8988T (cell line): ENCODE data around the gene PON3.

Experiments used
- DNase-seq: peaks from one replicate; pipeline ENCODE4 v3.0.0; 2011

PON3 gene

GRCh38 chr7:95396136-95397032 is at the start of gene PON3:
Gene PON3, minus strand, starts transcription at chr7:95396375. Its CDS starts 25 bp downstream, at chr7:95396350.
- no peak for DNase-seq

GRCh38 chr7:95444796-95445195 is 48.6 kb upstream of the PON3 start:
- DNase-seq: no peak

- no peak for DNase-seq
Observed at GRCh38 chr7:95441042-95441823, 45.1 kb upstream of the PON3 start.

- no peak for DNase-seq
Observed at GRCh38 chr7:95440394-95441038, 44.3 kb upstream of the PON3 start.

- no peak for DNase-seq
Observed at GRCh38 chr7:95436407-95436806, 40.2 kb upstream of the PON3 start.

GRCh38 chr7:95435422-95435780 is 39.2 kb upstream of the PON3 start:
- DNase-seq: no peak

- peak; percentile 58 for DNase-seq
Observed at GRCh38 chr7:95434557-95435421, 38.6 kb upstream of the PON3 start, which contains the start of gene PON2. Gene PON2, minus strand, starts transcription at chr7:95435028. Its CDS starts 77 bp downstream, at chr7:95434951.

GRCh38 chr7:95433952-95434556 is 37.9 kb upstream of the PON3 start:
- no peak for DNase-seq

- no peak for DNase-seq
Observed at GRCh38 chr7:95433129-95433528, 37.0 kb upstream of the PON3 start.

- DNase-seq: no peak
Observed at GRCh38 chr7:95432606-95433005, 36.4 kb upstream of the PON3 start.

GRCh38 chr7:95430864-95431263 is 34.7 kb upstream of the PON3 start:
- DNase-seq: no peak

- DNase-seq: no peak
Observed at GRCh38 chr7:95429241-95429990, 33.2 kb upstream of the PON3 start.

GRCh38 chr7:95427914-95428516 is 31.8 kb upstream of the PON3 start:
- no peak for DNase-seq

GRCh38 chr7:95427166-95427565 is 31.0 kb upstream of the PON3 start:
- DNase-seq: no peak

GRCh38 chr7:95425694-95426093 is 29.5 kb upstream of the PON3 start:
- no peak for DNase-seq

- DNase-seq: no peak
Observed at GRCh38 chr7:95424716-95425115, 28.5 kb upstream of the PON3 start.

GRCh38 chr7:95421847-95422444 is 25.8 kb upstream of the PON3 start:
- DNase-seq: no peak

- DNase-seq: no peak
Observed at GRCh38 chr7:95421000-95421846, 25.0 kb upstream of the PON3 start.

- no peak for DNase-seq
Observed at GRCh38 chr7:95412075-95412474, 15.9 kb upstream of the PON3 start.
